ENCODE results near the gene TCAIM.

The TCAIM gene

DNA sequence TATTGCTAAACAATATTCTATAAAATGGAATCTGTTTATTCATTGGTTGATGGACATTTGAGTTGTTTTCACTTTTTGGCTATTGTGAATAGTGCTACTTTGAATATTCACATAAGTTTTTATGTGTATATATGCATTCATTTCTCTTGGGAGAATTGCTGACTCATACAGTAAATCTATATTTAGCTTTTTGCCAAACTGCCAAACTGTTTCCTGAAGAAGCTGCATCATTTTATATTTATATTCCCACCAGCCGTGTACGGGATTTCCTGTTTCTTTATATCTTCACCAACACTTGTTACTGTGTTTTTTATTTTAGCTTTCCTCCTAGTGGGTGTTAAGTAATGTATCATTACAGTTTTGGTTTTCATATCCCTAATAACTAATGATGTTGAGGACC lies 12.5 kb upstream of the TCAIM start:
- Mint-ChIP-seq H3K27me3 (ENCODE audit: low read depth, poor library complexity) (peaks cover 19% of the 10 kb centered on the region), H3K4me3 (no peak overlapping the region), H3K27ac (no peak overlapping the region), H3K4me1 (no peaks in the 10 kb centered on the region), H3K9me3 (no peaks in the 10 kb centered on the region), H3K36me3 (ENCODE audit: low read depth) (no peaks in the 10 kb centered on the region)
- no peak for DNase-seq
- TF ChIP-seq, protein P1, sequence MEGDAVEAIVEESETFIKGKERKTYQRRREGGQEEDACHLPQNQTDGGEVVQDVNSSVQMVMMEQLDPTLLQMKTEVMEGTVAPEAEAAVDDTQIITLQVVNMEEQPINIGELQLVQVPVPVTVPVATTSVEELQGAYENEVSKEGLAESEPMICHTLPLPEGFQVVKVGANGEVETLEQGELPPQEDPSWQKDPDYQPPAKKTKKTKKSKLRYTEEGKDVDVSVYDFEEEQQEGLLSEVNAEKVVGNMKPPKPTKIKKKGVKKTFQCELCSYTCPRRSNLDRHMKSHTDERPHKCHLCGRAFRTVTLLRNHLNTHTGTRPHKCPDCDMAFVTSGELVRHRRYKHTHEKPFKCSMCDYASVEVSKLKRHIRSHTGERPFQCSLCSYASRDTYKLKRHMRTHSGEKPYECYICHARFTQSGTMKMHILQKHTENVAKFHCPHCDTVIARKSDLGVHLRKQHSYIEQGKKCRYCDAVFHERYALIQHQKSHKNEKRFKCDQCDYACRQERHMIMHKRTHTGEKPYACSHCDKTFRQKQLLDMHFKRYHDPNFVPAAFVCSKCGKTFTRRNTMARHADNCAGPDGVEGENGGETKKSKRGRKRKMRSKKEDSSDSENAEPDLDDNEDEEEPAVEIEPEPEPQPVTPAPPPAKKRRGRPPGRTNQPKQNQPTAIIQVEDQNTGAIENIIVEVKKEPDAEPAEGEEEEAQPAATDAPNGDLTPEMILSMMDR (IDR thresholded peaks at IDR 0.05), result no peak

DNA sequence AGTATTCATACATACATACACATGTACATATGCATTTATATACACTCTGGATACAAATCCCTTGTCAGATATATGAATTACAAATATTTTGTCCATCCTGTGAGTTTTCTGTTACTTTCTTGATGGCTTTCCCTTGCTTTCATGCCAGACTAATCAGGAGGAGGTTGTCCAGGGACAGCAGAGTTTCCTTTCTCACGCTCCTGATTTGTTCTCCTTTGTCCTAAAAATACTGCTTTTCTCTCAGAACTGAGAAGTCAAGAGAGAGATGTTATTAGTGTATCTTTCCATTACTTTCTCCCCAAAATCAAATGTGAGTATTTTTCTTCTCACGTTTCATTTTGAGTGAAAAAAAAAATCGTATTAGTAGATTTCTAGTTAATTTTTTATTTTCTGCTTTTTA lies 12.1 kb upstream of the TCAIM start:
- TF ChIP-seq, protein P1 (IDR thresholded peaks at IDR 0.05), result no peak
- H3K27ac Mint-ChIP-seq, result no peak overlapping the region
- no peaks in the 10 kb centered on the region for H3K36me3 Mint-ChIP-seq (ENCODE audit: low read depth)
- H3K4me3 Mint-ChIP-seq, result no peak overlapping the region
- H3K27me3 Mint-ChIP-seq (ENCODE audit: low read depth, poor library complexity), result peaks cover 22% of the 10 kb centered on the region
- no peaks in the 10 kb centered on the region for H3K9me3 Mint-ChIP-seq
- no peaks in the 10 kb centered on the region for H3K4me1 Mint-ChIP-seq
- no peak for DNase-seq

DNA sequence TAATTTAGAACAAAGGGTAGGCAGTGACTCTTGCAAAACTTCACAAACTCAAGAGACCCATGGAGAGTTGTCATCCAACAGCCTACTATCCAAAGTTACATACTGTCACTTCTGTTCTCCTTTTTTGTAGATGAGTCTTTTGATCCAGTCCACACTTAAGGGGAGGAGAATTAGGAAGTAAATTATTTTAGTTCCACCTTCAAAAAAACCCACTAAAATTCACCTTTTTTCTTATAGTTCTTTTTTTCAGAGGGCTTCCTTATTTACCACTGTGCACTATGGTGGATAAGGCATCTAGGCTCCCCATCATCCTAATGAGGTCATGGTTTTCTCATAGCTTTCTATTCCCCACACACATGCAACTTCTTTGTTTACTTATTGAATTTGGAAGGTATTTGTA lies 8.6 kb upstream of the TCAIM start:
- H3K4me1 Mint-ChIP-seq, result no peaks in the 10 kb centered on the region
- H3K4me3 Mint-ChIP-seq, result no peak overlapping the region
- peaks cover 27% of the 10 kb centered on the region for H3K27me3 Mint-ChIP-seq (ENCODE audit: low read depth, poor library complexity)
- no peak for DNase-seq
- no peaks in the 10 kb centered on the region for H3K36me3 Mint-ChIP-seq (ENCODE audit: low read depth)
- H3K9me3 Mint-ChIP-seq, result no peaks in the 10 kb centered on the region
- no peak overlapping the region for H3K27ac Mint-ChIP-seq
- TF ChIP-seq, protein P1 (IDR thresholded peaks at IDR 0.05), result no peak

DNA sequence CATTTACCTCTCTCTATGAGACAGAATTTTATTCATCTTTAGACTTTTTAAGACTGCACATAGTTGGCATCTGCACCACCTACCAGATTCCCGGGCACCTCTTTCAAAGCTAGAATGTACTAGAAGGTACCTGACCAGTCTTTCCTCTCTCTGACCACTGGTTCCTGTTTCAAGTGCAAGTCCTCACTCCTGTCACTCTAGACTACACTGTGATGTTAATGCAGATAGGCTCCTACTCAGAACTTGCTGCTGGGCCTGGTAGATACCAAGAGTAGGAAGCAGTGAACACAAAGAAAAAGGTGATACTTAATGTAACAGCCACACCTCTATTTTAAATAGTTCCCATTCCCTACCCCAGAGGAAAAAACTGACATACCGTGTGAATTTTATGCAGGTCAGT lies 8.1 kb upstream of the TCAIM start:
- H3K27ac Mint-ChIP-seq, result no peak overlapping the region
- H3K4me3 Mint-ChIP-seq, result no peak overlapping the region
- H3K36me3 Mint-ChIP-seq (ENCODE audit: low read depth), result no peaks in the 10 kb centered on the region
- no peaks in the 10 kb centered on the region for H3K9me3 Mint-ChIP-seq
- TF ChIP-seq, protein P1 (IDR thresholded peaks at IDR 0.05), result no peak
- DNase-seq, result no peak
- peaks cover 26% of the 10 kb centered on the region for H3K27me3 Mint-ChIP-seq (ENCODE audit: low read depth, poor library complexity)
- H3K4me1 Mint-ChIP-seq, result no peaks in the 10 kb centered on the region

DNA sequence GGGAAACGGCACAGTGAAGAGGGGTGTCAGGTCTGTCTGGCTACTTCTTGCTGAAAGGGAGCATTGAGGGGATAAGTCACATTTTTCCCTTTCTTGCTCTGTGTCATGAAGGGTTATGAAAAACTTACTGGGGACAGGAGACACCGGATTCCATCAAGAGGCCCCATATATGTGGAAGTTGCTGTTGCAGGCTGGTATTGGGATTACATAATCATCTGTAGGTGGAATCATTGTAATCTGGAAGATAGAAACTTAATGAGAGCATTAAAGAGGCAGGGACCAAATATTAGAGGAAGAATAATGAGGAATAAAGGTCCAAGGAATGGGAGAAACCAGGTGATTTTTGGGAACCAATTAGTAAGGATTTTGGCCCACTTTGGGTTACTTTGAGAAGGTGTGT lies 4.2 kb upstream of the TCAIM start:
- H3K36me3 Mint-ChIP-seq (ENCODE audit: low read depth), result no peaks in the 10 kb centered on the region
- no peaks in the 10 kb centered on the region for H3K9me3 Mint-ChIP-seq
- H3K27ac Mint-ChIP-seq, result no peak overlapping the region
- peaks cover 18% of the 10 kb centered on the region for H3K27me3 Mint-ChIP-seq (ENCODE audit: low read depth, poor library complexity)
- H3K4me3 Mint-ChIP-seq, result no peak overlapping the region
- TF ChIP-seq, protein P1 (IDR thresholded peaks at IDR 0.05), result no peak
- peaks cover 15% of the 10 kb centered on the region for H3K4me1 Mint-ChIP-seq
- DNase-seq, result no peak

DNA sequence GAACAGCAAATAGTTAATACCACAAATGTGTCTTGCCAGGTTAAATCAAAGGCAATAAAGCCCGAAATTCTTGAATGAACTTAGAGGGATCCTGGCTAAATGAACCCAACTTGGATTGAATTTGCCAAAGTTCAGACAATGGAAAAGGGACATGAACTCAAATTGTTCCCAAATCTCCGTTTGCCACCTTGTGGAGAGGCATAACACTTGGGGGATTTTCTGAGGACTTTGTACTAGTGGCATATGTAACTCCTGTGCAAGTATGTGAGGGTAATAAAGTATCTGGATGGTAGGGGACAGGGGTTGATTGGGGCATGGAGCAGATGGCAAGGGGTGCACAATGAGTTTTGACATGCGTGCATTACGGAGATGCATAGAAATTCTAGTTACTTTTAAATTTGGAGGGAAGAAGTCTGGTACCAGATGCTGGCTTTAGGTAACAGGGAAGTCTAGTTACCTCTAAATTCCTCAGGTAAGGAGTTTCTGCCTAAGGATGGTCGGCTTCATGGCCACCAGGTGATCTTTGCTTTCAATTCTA lies 1.2 kb upstream of the TCAIM start:
- Mint-ChIP-seq H3K36me3 (ENCODE audit: low read depth) (peaks cover 8% of the 10 kb centered on the region), H3K27me3 (ENCODE audit: low read depth, poor library complexity) (peaks cover 17% of the 10 kb centered on the region), H3K4me1 (peaks cover 31% of the 10 kb centered on the region), H3K9me3 (no peaks in the 10 kb centered on the region), H3K4me3 (peak overlapping the region; percentile 85), H3K27ac (peak overlapping the region; percentile 99)
- TF ChIP-seq, protein P1 (IDR thresholded peaks at IDR 0.05), result no peak
- no peak for DNase-seq
